Measurements from ENCODE around the gene DLEC1. TPM values are rescaled to one million over a fixed set of nuclear protein-coding genes. Genes with fewer than 3 reads are reported as not detected.

Gene DLEC1
- total RNA-seq, 4 donors from 2014 or later = 0.20 to 4.1 (median 1.4) TPM

DNA sequence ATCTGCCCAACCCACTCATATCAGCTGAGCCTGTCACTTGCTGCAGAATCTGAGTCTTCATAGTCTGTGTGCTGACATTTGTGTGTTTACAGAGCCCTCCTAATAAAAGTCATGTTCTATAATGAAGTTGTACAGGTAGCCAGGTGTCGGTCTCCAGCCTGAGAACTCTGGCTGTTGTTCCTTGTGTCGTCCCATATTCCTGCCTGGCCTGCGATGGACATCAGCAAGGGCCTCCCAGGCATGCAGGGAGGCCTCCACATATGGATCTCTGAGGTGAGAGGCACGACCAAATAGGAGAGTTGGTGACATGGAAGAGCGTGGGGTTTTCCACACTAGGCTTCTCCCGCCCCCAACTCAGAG is 45.6 kb upstream of the DLEC1 start:
- intact Hi-C loops (cut with DNase I; ENCODE audit: low total_unique reads) = no loop called here
- DNase-seq = no peak
- Histone ChIP-seq H3K4me3 (peak overlapping the region; percentile 41 to 59 (median 50)), H3K36me3 (no peaks in the 10 kb centered on the region), H3K27me3 (no peaks in the 10 kb centered on the region), H3K4me1 (peaks cover 20 to 58% (median 57%) of the 10 kb centered on the region in 4 donors), H3K9me3 (no peaks in the 10 kb centered on the region), H3K27ac (peak overlapping the region; percentile 85 to 90 (median 89))
- in situ Hi-C loops (cut with MboI; ENCODE audit: low pct_ligation_motif_present in 1 of 4, low pct_unique_long_range_greater_than_20kb in 1 of 4, low sequenced_read_pairs in 3 of 4) = no loop called here
- WGBS, 2 donors (ENCODE audit: low coverage in 1 of 2) = 30 to 50% methylated on average over 1 to 6 of the region's 6 CpGs
- no peak for TF ChIP-seq POLR2A (IDR thresholded peaks at IDR 0.05)
- TF ChIP-seq EP300 (IDR thresholded peaks at IDR 0.05; ENCODE audit: low read depth) = no peak
- TF ChIP-seq POLR2AphosphoS5 (IDR thresholded peaks at IDR 0.05) = no peak
- TF ChIP-seq CTCF (IDR thresholded peaks at IDR 0.05) = no peak

DNA sequence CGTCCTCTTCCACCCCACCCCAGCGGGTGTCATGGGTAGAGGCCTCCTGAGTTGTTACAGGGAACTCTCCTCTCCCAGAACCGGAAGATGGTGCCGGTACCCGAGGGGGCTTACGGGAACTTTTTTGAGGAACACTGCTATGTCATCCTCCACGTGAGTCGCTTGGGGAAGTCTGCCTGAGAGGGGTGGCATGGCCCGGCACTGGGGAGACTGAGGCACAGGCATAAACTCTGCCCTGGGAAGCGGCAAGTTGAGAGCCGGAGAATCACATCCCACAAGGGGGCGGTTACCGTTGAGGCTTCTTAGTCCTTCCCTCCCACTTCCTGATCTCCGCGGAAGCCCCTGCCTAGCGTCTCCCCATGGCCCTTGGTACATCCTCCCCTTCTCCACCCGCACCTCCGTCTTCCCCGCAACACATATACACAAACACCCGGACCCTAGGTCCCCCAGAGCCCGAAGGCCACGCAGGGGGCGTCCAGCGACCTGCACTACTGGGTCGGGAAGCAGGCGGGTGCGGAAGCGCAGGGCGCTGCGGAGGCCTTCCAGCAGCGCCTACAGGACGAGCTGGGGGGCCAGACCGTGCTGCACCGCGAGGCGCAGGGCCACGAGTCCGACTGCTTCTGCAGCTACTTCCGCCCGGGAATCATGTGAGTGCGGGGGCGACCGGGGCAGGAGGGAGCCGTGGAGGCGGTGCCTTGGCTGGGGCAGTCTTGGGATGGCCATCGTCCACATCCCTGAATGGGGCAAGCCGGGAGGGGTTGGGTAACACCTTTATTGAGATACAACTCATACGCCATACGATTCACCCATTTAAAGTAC is 45.0 kb upstream of the DLEC1 start:
- Histone ChIP-seq H3K4me1 (peaks cover 23 to 57% (median 55%) of the 10 kb centered on the region in 4 donors), H3K27me3 (no peaks in the 10 kb centered on the region), H3K36me3 (no peaks in the 10 kb centered on the region), H3K4me3 (peak overlapping the region; percentile 41 to 59 (median 50)), H3K27ac (peak overlapping the region; percentile 85 to 90 (median 89)), H3K9me3 (no peaks in the 10 kb centered on the region)
- intact Hi-C loops (cut with DNase I; ENCODE audit: low total_unique reads) (no loop called here), in situ Hi-C loops (cut with MboI; ENCODE audit: low pct_ligation_motif_present in 1 of 4, low pct_unique_long_range_greater_than_20kb in 1 of 4, low sequenced_read_pairs in 3 of 4) (no loop called here)
- 43% methylated on average over 46 of the region's 49 CpGs; no CpG with 5 or more reads in 1 of the 2 donors for WGBS, 2 donors (ENCODE audit: low coverage in 1 of 2)
- peak; percentile 79 for DNase-seq
- TF ChIP-seq EP300 (IDR thresholded peaks at IDR 0.05; ENCODE audit: low read depth) (no peak), POLR2A (IDR thresholded peaks at IDR 0.05) (peak; percentile 76), POLR2AphosphoS5 (IDR thresholded peaks at IDR 0.05) (peak; percentile 71 to 87 (median 76))

DNA sequence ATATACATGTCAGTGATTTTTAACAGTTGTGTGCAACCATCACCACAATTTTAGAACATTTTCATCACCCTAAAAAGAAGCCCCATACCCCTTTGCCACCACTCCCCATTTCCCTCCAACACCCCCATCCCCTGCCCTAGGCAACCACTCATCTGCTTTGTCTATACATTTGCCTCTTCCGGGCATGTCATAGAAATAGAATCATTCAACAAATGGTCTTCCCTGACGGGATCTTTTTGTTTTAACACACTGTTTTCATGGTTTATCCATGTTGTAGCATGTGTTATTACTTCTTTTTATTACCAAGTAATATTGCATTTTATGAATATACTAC is 44.4 kb upstream of the DLEC1 start:
- peak overlapping the region; percentile 85 to 90 (median 89) for H3K27ac ChIP-seq
- H3K9me3 ChIP-seq = no peaks in the 10 kb centered on the region
- no peak for DNase-seq
- no peaks in the 10 kb centered on the region for H3K27me3 ChIP-seq
- no peaks in the 10 kb centered on the region for H3K36me3 ChIP-seq
- no peak for TF ChIP-seq EP300 (IDR thresholded peaks at IDR 0.05; ENCODE audit: low read depth)
- TF ChIP-seq POLR2AphosphoS5 (IDR thresholded peaks at IDR 0.05) = no peak
- TF ChIP-seq POLR2A (IDR thresholded peaks at IDR 0.05) = no peak
- no peak for TF ChIP-seq CTCF (IDR thresholded peaks at IDR 0.05)
- in situ Hi-C loops (cut with MboI; ENCODE audit: low pct_ligation_motif_present in 1 of 4, low pct_unique_long_range_greater_than_20kb in 1 of 4, low sequenced_read_pairs in 3 of 4) (no loop called here), intact Hi-C loops (cut with DNase I; ENCODE audit: low total_unique reads) (no loop called here)
- H3K4me3 ChIP-seq = peak overlapping the region; percentile 41 to 59 (median 50)
- peaks cover 23 to 60% (median 57%) of the 10 kb centered on the region in 4 donors for H3K4me1 ChIP-seq
- 17 to 47% methylated on average over 2 of the region's 2 CpGs for WGBS, 2 donors (ENCODE audit: low coverage in 1 of 2)

DNA sequence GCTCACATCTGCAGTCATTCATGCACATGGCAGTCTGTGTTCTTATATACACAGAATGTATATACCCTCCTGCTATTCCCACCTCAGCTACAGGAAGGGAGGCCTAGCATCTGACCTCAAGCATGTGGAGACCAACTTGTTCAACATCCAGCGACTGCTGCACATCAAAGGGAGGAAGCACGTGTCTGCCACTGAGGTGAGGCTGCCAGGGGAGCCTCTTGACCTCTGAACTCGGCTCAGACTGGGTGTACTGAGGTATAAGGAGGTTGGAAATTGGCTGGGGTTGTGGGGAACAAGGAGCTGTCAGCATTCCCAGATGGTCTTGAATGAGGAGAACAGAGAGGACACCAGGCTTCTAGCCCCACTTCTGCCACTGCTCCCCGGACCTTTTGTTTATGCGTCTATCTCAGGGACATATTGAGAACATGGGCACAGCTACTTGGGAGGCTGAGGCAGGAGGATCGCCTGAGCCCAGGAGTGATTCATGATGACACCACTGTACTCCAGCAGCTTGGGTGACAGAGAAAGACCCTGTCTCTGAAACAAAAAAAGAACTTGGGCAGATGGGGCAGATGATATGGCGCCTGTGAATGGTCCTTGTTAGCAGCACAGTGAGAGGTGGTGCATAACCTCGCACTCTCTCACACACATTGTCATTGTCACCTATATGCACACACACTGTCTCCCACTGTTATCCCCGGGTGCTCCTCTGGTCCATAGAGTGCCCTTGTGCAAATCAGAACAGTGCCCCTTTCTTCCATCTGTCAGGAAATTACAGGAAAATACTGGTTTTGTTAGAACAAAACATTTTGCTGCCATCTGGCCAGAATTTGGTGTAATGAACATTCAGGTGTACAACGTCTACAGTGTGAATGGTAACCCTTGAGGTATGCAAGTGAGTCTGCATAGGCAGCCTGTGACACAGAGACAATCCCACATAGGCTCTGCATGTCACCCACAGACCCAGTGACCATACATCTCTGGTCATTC is 43.1 kb upstream of the DLEC1 start:
- peak overlapping the region in 3 of 4 donors; percentile 7 to 81 (median 28) for H3K27ac ChIP-seq

More for the DNA sequence above, 43.1 kb upstream of the DLEC1 start:
- intact Hi-C loops (cut with DNase I; ENCODE audit: low total_unique reads) = no loop called here
- Histone ChIP-seq H3K4me1 (peaks cover 23 to 53% (median 49%) of the 10 kb centered on the region in 4 donors), H3K36me3 (no peaks in the 10 kb centered on the region), H3K4me3 (no peak overlapping the region), H3K27me3 (no peaks in the 10 kb centered on the region), H3K9me3 (no peaks in the 10 kb centered on the region)
- 84 to 85% methylated on average over 4 to 10 of the region's 10 CpGs for WGBS, 2 donors (ENCODE audit: low coverage in 1 of 2)
- TF ChIP-seq POLR2AphosphoS5 (IDR thresholded peaks at IDR 0.05) (no peak), EP300 (IDR thresholded peaks at IDR 0.05; ENCODE audit: low read depth) (no peak), POLR2A (IDR thresholded peaks at IDR 0.05) (no peak), CTCF (IDR thresholded peaks at IDR 0.05) (no peak)
- no peak for DNase-seq
- in situ Hi-C loops (cut with MboI; ENCODE audit: low pct_ligation_motif_present in 1 of 4, low pct_unique_long_range_greater_than_20kb in 1 of 4, low sequenced_read_pairs in 3 of 4) = no loop called here
